ENCODE results near the gene PTPN6. TPM values are rescaled to one million over a fixed set of nuclear protein-coding genes. Genes with fewer than 3 reads are reported as not detected.

PTPN6 gene
- total and polyA plus RNA-seq, 9 of the 15 experiments (the other 6 are each of a cell fraction or from before 2014, with no cell fraction given), result 1.5 to 5.1 (median 3.9) TPM

DNA sequence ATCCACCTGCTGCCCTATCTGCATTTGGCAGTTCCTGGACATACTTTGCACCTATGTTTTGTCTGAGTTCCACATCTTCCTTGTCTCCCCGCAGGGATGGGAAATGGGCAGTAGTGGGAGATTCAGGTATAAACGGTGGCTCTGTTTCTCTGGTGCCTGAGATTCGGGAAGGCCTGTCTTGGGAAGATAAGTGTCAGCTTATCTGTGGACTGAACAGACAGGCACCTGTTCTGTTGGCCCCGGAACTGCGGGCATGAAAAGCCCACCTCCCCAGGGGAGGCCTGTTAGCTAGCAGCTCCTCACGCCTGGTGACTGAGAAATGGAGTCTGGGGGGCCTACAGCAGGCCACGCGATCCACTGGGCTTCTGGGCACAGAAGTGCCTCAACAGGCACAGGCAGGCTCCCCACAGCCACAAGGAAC lies 13.5 kb downstream of the PTPN6 start:
- Histone ChIP-seq H3K79me2 (ENCODE audit: control insufficient read depth, insufficient read depth, low read length) (peaks cover 37% of the 10 kb centered on the region), H3K4me2 (ENCODE audit: insufficient read depth, low read length) (peak overlapping the region; percentile 56; the same call in 1 of the 2 replicates), H2AFZ (ENCODE audit: low read depth, low read length) (0 out of 2 replicates have a peak overlapping the region, but pooled peaks have one; percentile 61), H3K36me3 (ENCODE audit: control insufficient read depth, insufficient read depth, low read length) (peaks cover 49% of the 10 kb centered on the region), H3K4me3 (no peak overlapping the region), H3K4me1 (replicated peaks in 1 of 2; ENCODE audit: control insufficient read depth in 2 of 2, insufficient read depth in 2 of 2, low read length in 2 of 2) (peaks cover 57 to 78% of the 10 kb centered on the region in 2 experiments), H3K9me3 (replicated peaks; ENCODE audit: control insufficient read depth, insufficient read depth, low read depth, low read length) (no peaks in the 10 kb centered on the region), H4K20me1 (replicated peaks; ENCODE audit: control insufficient read depth, insufficient read depth, low read length) (no peaks in the 10 kb centered on the region), H3K27ac (ENCODE audit: extremely low read depth, low read depth, low read length) (peak overlapping the region; percentile 83), H3K9me1 (ENCODE audit: control insufficient read depth, insufficient read depth, low read length) (no peaks in the 10 kb centered on the region), H3K9ac (ENCODE audit: insufficient read depth in 1 of 2, low read depth in 2 of 2, low read length in 2 of 2) (peak overlapping the region; percentile 58 to 85), H3K27me3 (ENCODE audit: control insufficient read depth in 2 of 2, insufficient read depth in 2 of 2, low read length in 2 of 2) (no peaks in the 10 kb centered on the region)
- no TSS peak for BruUV-seq (replicated peaks)
- intact Hi-C loops (cut with micrococcal nuclease), result loop anchor here (1.0 to 10.0 kb wide), 2 partner anchors 20 to 220 kb away; partner anchors contain the start of genes C12orf57 and PEX5
- DNase-seq (ENCODE audit: extremely low read depth in 1 of 4, low spot score in 3 of 4) (peak in 2 of 4 experiments; percentile 49 to 74), ATAC-seq (peak; percentile 11), FAIRE-seq (peak; percentile 74)
- WGBS (ENCODE audit: insufficient coverage, low coverage, missing lambda C conversion rate), result 2% methylated on average over 8 of the region's 8 CpGs
- in situ Hi-C loops (cut with MboI), result no loop called here
- CTCF ChIA-PET (ENCODE audit: low intra/inter-chr PET ratio), result interaction anchor here (0.7 to 2.1 kb wide), 8 partner anchors 18 to 97 kb away, joined by 3 to 12 read pairs (median 4); partner anchors contain the start of genes C12orf57 and LPCAT3
- POLR2A ChIA-PET, result interaction anchor here (0.8 to 2.0 kb wide), 14 partner anchors 8 to 176 kb away, joined by 3 to 24 read pairs (median 4); partner anchors contain the start of genes C12orf57, RNU7-1, SPSB2 and TPI1
- TF ChIP-seq FOXM1 (IDR thresholded peaks at IDR 0.05; ENCODE audit: low read depth) (peak; percentile 68), FOXM1 (CRISPR knock-in tag; IDR thresholded peaks at IDR 0.05; ENCODE audit: low read depth) (no peak), SMARCE1 (IDR thresholded peaks at IDR 0.05) (0 out of 2 replicates have a peak, but pooled peaks have one; percentile 51), STAT5A (IDR thresholded peaks at IDR 0.05; ENCODE audit: borderline replicate concordance, low read length) (peak; percentile 75; the same call in 1 of the 2 replicates), GABPB1 (CRISPR knock-in tag; IDR thresholded peaks at IDR 0.05) (no peak), TAL1 (IDR thresholded peaks at IDR 0.05) (peak; percentile 92), TCF3 (CRISPR knock-in tag; IDR thresholded peaks at IDR 0.05) (peak; percentile 86), ZNF717 (CRISPR knock-in tag; IDR thresholded peaks at IDR 0.05) (no peak), XRCC4 (IDR thresholded peaks at IDR 0.05; ENCODE audit: extremely low read depth, insufficient read depth, insufficient read length) (no peak), CBFA2T3 (IDR thresholded peaks at IDR 0.05) (peak; percentile 93), LEF1 (IDR thresholded peaks at IDR 0.05) (0 out of 2 replicates have a peak, but pooled peaks have one; percentile 30), ARID1B (IDR thresholded peaks at IDR 0.05) (peak; percentile 92), POLR2B (IDR thresholded peaks at IDR 0.05; ENCODE audit: low read depth, partially characterized antibody) (peak; percentile 56), ZNF165 (CRISPR knock-in tag; IDR thresholded peaks at IDR 0.05; ENCODE audit: borderline replicate concordance) (no peak), ZFP1 (CRISPR knock-in tag; IDR thresholded peaks at IDR 0.05) (no peak), NBN (IDR thresholded peaks at IDR 0.05; ENCODE audit: low read depth) (0 out of 2 replicates have a peak, but pooled peaks have one; percentile 35), POLR2AphosphoS2 (IDR thresholded peaks at IDR 0.05; ENCODE audit: low read length) (peak; percentile 55; the same call in 1 of the 2 replicates), RCOR1 (IDR thresholded peaks at IDR 0.05; ENCODE audit: borderline replicate concordance in 1 of 2, low read depth in 2 of 2, low read length in 2 of 2) (peak in 1 of 2 experiments; percentile 66; a peak in 2 of 4 replicates), MTA2 (IDR thresholded peaks at IDR 0.05; ENCODE audit: low read depth) (peak; percentile 70), BCOR (IDR thresholded peaks at IDR 0.05) (0 out of 2 replicates have a peak, but pooled peaks have one; percentile 16), MTA3 (IDR thresholded peaks at IDR 0.05; ENCODE audit: borderline replicate concordance) (peak; percentile 41; the same call in 1 of the 2 replicates), BRCA1 (IDR thresholded peaks at IDR 0.05) (no peak), BRCA1 (CRISPR knock-in tag; IDR thresholded peaks at IDR 0.05) (no peak)
- TF ChIP-seq, protein P1, sequence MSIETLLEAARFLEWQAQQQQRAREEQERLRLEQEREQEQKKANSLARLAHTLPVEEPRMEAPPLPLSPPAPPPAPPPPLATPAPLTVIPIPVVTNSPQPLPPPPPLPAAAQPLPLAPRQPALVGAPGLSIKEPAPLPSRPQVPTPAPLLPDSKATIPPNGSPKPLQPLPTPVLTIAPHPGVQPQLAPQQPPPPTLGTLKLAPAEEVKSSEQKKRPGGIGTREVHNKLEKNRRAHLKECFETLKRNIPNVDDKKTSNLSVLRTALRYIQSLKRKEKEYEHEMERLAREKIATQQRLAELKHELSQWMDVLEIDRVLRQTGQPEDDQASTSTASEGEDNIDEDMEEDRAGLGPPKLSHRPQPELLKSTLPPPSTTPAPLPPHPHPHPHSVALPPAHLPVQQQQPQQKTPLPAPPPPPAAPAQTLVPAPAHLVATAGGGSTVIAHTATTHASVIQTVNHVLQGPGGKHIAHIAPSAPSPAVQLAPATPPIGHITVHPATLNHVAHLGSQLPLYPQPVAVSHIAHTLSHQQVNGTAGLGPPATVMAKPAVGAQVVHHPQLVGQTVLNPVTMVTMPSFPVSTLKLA (conservative IDR thresholded peaks at IDR 0.05), result no peak
- TF ChIP-seq, protein P2, sequence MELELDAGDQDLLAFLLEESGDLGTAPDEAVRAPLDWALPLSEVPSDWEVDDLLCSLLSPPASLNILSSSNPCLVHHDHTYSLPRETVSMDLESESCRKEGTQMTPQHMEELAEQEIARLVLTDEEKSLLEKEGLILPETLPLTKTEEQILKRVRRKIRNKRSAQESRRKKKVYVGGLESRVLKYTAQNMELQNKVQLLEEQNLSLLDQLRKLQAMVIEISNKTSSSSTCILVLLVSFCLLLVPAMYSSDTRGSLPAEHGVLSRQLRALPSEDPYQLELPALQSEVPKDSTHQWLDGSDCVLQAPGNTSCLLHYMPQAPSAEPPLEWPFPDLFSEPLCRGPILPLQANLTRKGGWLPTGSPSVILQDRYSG (tag; conservative IDR thresholded peaks at IDR 0.05; ENCODE audit: low read depth), result 0 out of 2 replicates have a peak, but pooled peaks have one; percentile 20

Data from K562 (cell line).